Osteocyte (in vitro differentiated cells): ENCODE data around the gene BRINP2. TPM values are rescaled to one million over a fixed set of nuclear protein-coding genes. Genes with fewer than 3 reads are reported as not detected.

Experiments
- DNase-seq: peaks from one replicate; pipeline ENCODE4 v3.0.0; 2021; ENCODE audit warnings: mixed read lengths; ENCODE audit not compliant: unreplicated experiment; ENCODE audit errors: extremely low spot score
- H3K27ac Mint-ChIP-seq: one replicate; pipeline ENCODE4 v1.8.0; 2021; ENCODE audit warnings: mild to moderate bottlenecking, mixed read lengths; ENCODE audit not compliant: unreplicated experiment
- H3K27me3 Mint-ChIP-seq: one replicate; pipeline ENCODE4 v1.8.0; 2021; ENCODE audit warnings: mixed read lengths; ENCODE audit not compliant: unreplicated experiment
- H3K36me3 Mint-ChIP-seq: one replicate; pipeline ENCODE4 v1.8.0; 2021; ENCODE audit warnings: mixed read lengths; ENCODE audit not compliant: unreplicated experiment
- H3K4me1 Mint-ChIP-seq: one replicate; pipeline ENCODE4 v1.8.0; 2021; ENCODE audit warnings: mixed read lengths; ENCODE audit not compliant: unreplicated experiment
- H3K4me3 Mint-ChIP-seq: one replicate; pipeline ENCODE4 v1.8.0; 2021; ENCODE audit warnings: mild to moderate bottlenecking, moderate library complexity, mixed read lengths; ENCODE audit not compliant: unreplicated experiment
- H3K9me3 Mint-ChIP-seq: one replicate; pipeline ENCODE4 v1.8.0; 2021; ENCODE audit warnings: mixed read lengths; ENCODE audit not compliant: unreplicated experiment
- CTCF ChIP-seq: fragments of 200-600 bp; sonication (generic); IDR thresholded peaks from 2 replicates; pipeline ENCODE4 v1.5.0; 2021; ENCODE audit warnings: antibody characterized with exemption, mild to moderate bottlenecking, moderate library complexity
- total RNA-seq: library from RNA; stranded (reverse); gene quantifications from 2 replicates; pipeline ENCODE4 v1.2.1, GENCODE V29; 2021

BRINP2 gene
- total RNA-seq, 1 donor from 2014 or later: not detected

DNA sequence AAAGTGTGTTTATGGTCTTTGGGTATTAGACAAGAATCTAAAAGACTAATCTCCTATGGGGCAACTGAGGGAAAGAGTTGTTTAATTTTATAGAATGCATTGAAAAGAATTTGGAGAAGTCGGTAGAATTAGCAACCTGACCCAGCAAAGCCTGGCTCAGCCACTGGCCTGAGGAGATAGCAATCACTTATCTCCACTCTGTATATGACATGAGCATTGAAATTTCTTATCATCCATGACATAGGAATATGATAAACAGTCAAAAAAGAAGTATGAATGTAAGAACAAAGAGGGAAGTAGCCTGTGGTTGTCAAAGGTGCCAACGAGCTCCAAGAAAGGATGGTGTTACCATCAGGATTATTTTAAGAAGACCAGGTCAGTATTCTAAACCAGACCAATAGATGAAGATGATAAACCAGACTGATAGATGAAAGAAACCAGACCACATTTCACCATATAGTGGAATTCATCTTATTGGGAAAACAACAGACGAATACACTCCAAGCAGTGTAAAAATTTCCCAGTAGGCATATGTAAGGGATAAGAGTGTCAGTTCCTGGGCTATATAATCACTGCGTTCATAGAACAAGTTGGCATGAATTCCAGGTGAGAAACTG is 42.0 kb upstream of the BRINP2 start:
- H3K4me3 Mint-ChIP-seq: no peak overlapping the region
- H3K27ac Mint-ChIP-seq: no peak overlapping the region
- no peaks in the 10 kb centered on the region for H3K36me3 Mint-ChIP-seq
- H3K9me3 Mint-ChIP-seq: no peaks in the 10 kb centered on the region
- H3K4me1 Mint-ChIP-seq: no peaks in the 10 kb centered on the region
- DNase-seq: no peak
- TF ChIP-seq CTCF: no peak
- H3K27me3 Mint-ChIP-seq: no peaks in the 10 kb centered on the region

DNA sequence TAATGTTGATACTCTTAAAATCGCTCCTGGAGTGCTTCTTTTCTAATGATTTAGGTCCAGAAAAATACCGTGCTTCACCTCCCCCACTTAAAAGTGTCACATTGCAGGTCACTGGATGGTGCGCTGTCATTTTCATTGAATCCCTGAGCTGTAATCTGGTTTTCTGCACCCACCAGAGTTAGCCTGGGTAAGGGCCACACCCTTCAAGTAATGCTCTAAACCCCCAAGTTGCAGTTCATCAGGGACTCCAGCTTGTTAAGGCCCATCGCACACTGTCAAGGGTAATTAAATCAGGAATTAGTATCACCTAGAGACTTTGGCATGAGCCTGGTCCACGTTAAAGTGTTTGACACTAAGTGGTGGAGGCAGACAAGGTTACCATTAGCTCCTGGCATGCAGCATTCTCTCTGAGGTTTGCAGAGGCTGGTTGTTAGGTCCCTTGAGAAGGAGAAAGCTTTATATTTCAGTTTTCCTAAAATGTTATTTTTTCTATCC is 40.3 kb upstream of the BRINP2 start:
- H3K27ac Mint-ChIP-seq: no peak overlapping the region

GRCh38 chr1:177131723-177132122 is 39.0 kb upstream of the BRINP2 start:
- Mint-ChIP-seq H3K4me3 (no peak overlapping the region), H3K27ac (no peak overlapping the region), H3K9me3 (no peaks in the 10 kb centered on the region), H3K4me1 (no peaks in the 10 kb centered on the region), H3K36me3 (no peaks in the 10 kb centered on the region), H3K27me3 (no peaks in the 10 kb centered on the region)
- DNase-seq: no peak
- no peak for TF ChIP-seq CTCF

More for the DNA sequence above, 40.3 kb upstream of the BRINP2 start:
- no peak for DNase-seq
- TF ChIP-seq CTCF: no peak
- no peaks in the 10 kb centered on the region for H3K36me3 Mint-ChIP-seq
- no peaks in the 10 kb centered on the region for H3K9me3 Mint-ChIP-seq
- no peak overlapping the region for H3K4me3 Mint-ChIP-seq
- no peaks in the 10 kb centered on the region for H3K27me3 Mint-ChIP-seq
- no peaks in the 10 kb centered on the region for H3K4me1 Mint-ChIP-seq

DNA sequence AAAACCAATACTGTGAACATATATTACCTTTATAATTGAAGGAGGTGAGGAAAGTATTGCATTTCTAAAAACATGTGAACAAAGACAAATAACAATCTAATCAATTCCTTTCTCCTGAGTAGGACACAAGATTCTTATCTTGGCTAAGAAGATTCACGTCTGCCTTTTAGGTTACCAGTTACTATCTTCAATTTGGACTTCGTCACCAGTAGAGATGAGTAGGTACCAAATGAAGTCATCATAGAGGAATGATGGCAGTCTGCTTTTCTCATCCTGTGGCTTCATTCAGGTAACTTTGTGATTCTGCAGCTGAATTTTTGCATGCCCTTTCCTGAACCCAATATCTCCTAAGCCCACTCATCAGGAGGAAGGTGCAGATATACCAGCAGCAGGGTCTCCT is 38.6 kb upstream of the BRINP2 start:
- no peak for DNase-seq
- Mint-ChIP-seq H3K9me3 (no peaks in the 10 kb centered on the region), H3K4me3 (no peak overlapping the region), H3K27me3 (no peaks in the 10 kb centered on the region), H3K27ac (no peak overlapping the region), H3K4me1 (no peaks in the 10 kb centered on the region), H3K36me3 (no peaks in the 10 kb centered on the region)
- TF ChIP-seq CTCF: no peak

GRCh38 chr1:177133977-177134538 is 36.7 kb upstream of the BRINP2 start:
- no peaks in the 10 kb centered on the region for H3K4me1 Mint-ChIP-seq
- no peaks in the 10 kb centered on the region for H3K9me3 Mint-ChIP-seq

More at GRCh38 chr1:177133977-177134538, 36.7 kb upstream of the BRINP2 start:
- DNase-seq: no peak
- Mint-ChIP-seq H3K36me3 (no peaks in the 10 kb centered on the region), H3K4me3 (no peak overlapping the region), H3K27ac (no peak overlapping the region), H3K27me3 (no peaks in the 10 kb centered on the region)
- TF ChIP-seq CTCF: no peak
